GM19025 (cell line): ENCODE data around the gene JARID2.

Source experiments
- ATAC-seq: cut with Tn5 transposase; IDR thresholded peaks from one replicate; pipeline ENCODE4 v1.9.1; 2021; ENCODE audit warnings: mild to moderate bottlenecking, low read depth, moderate library complexity; ENCODE audit not compliant: unreplicated experiment

Gene JARID2

GRCh38 chr6:15245361-15246216 lies at the start of gene JARID2:
Gene JARID2 (plus strand): TSS chr6:15246069. CDS start chr6:15246540, 471 bp downstream.
- ATAC-seq, result peak; percentile 54

GRCh38 chr6:15200087-15200486 lies 45.8 kb upstream of the JARID2 start:
- no peak for ATAC-seq

- ATAC-seq, result no peak
These were observed 40.5 kb upstream of the JARID2 start for GRCh38 chr6:15205321-15205720.

GRCh38 chr6:15206887-15207286 lies 39.0 kb upstream of the JARID2 start:
- ATAC-seq, result no peak

- ATAC-seq, result no peak
These were observed 37.9 kb upstream of the JARID2 start for GRCh38 chr6:15207923-15208322.

GRCh38 chr6:15213838-15214400 lies 31.9 kb upstream of the JARID2 start:
- no peak for ATAC-seq

- ATAC-seq, result no peak
These were observed 27.5 kb upstream of the JARID2 start for GRCh38 chr6:15218401-15218800.

- no peak for ATAC-seq
These were observed 25.8 kb upstream of the JARID2 start for GRCh38 chr6:15220062-15220461.

GRCh38 chr6:15227827-15228318 lies 18.0 kb upstream of the JARID2 start:
- ATAC-seq, result no peak

- ATAC-seq, result no peak
These were observed 15.0 kb upstream of the JARID2 start for GRCh38 chr6:15230827-15231226.

- ATAC-seq, result no peak
These were observed 12.9 kb upstream of the JARID2 start for GRCh38 chr6:15232836-15233510.

- no peak for ATAC-seq
These were observed 11.7 kb upstream of the JARID2 start for GRCh38 chr6:15234068-15234758.

- no peak for ATAC-seq
These were observed 6.1 kb upstream of the JARID2 start for GRCh38 chr6:15239616-15240364.

- no peak for ATAC-seq
These were observed 3.4 kb upstream of the JARID2 start for GRCh38 chr6:15242503-15242902.

GRCh38 chr6:15242937-15243614 lies 2.8 kb upstream of the JARID2 start:
- ATAC-seq, result no peak

GRCh38 chr6:15243910-15244619 lies 1.8 kb upstream of the JARID2 start:
- no peak for ATAC-seq

GRCh38 chr6:15244620-15245360 lies 1.1 kb upstream of the JARID2 start:
- peak; percentile 14 for ATAC-seq

- no peak for ATAC-seq
These were observed 372 bp downstream of the JARID2 start for GRCh38 chr6:15246217-15246665.
